Fibroblast of skin of left biceps (primary cell): ENCODE measurements around the gene SERPINA12.
"Not testable (repeated sequence)": the region's sequence is repeated elsewhere in the genome, so short reads cannot be mapped to it uniquely, and the experiment has no call there.

ENCODE experiments used
- DNase-seq, 2 experiments: peaks; one replicate each; pipeline ENCODE4 v3.0.0-alpha.2; 2013; ENCODE audit warnings: low read depth in 2 of 2

SERPINA12 gene

DNA sequence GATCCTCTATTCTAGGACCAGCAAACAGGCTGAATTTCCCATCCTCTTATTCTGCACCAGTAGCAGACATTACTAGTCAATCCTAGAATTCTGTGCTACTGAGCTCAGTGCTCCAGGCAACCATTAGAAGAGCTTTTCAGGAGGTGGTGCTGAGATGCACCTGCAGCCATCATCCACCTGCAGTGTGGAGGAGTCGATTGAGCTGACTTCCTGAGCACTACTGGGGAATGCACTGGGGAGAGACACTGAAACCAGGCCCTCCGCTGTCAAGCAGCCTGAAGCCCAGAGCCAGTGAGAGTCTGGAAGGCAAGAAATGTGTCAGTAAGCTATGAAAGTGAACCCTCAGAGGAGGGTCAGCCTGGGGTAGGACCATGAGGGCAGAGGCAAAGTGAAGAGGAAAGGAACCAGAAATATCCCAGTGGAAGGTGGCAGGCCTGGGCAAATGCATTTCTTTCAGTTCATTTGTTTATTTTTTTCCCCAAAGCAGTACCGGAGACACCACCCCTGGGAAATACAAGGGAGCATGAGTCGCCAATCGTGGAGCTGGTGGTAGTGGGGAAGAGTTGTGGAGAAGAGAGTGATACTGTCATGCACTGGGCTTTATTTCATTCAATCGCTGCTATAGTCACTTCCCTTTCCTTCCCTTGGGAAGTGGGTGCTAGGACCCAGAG, 28.9 kb upstream of the SERPINA12 start:
- DNase-seq = no peak

- no peak for DNase-seq
These were observed 27.6 kb upstream of the SERPINA12 start for GRCh38 chr14:94536836-94537235.

- DNase-seq = no peak
These were observed 26.2 kb upstream of the SERPINA12 start for GRCh38 chr14:94535506-94535905.

- DNase-seq = no peak
These were observed 23.2 kb upstream of the SERPINA12 start for GRCh38 chr14:94532447-94532846.

GRCh38 chr14:94531187-94531586, 21.9 kb upstream of the SERPINA12 start:
- DNase-seq = no peak

DNA sequence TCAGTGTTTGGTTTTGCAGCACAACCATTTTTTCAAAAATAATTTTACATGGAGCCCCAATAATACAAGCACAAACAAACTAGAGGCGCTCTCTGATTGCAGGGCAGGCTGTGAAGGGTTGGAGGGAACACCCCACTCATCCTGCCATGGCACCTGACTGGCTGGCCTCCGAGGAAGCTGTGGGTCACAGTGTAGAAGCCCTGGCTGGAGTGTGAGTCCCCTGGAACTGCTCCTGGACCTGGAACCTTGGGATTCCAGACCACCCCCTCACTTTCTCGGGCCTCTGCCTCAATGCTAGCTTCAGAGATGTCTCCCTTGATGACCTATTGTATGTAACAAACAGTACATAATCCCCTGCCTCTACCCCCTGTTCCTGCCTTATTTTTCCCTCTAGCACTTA, 14.8 kb upstream of the SERPINA12 start:
- no peak for DNase-seq

DNA sequence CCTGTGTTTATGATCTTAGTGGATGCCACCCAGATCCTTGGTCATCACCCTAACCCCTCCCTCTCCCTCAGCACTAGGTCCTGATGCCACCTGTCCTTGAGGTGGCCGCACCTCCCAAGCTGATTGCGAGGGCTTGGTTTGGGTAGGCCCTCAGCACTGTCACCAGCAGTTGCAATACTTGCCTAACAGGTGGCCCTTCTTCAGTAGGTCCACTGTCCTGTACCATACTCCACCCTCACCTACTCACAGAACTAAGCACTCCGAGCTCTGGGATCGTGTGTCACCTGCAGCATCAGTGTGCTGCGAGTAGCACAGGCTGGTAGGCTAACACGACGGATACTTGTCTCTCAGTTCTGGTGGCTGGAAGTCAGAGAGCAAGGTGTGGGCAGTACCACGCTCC, 14.0 kb upstream of the SERPINA12 start:
- no peak for DNase-seq

DNA sequence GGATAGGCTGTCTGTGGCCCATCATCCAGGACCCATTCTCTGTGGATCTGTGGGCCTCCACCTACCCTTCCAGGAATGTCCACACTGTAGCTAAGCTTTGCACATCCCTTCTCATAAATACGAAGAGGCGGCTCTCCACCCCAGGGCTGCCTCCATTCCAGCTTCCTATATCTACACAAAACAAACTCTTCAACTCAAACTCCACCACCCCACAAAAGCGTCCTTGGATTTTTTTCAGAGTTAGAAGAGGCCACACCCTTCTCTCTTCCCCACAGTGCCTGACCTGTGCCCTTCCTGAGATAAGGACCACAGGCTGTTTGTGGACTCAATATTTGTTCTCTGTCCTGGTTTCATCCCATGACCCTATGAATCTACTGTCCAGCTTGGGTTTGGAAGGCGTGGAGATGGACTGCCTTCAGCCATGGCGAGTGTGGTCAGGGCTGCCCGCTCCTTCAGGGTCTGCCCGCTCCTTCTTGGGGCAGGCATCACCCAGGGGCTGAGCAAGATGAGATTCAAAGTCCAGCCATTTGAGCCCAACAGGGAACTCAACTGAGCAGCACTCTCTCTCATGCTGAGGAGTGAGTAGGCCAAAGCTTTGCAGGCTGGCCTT, 13.0 kb upstream of the SERPINA12 start:
- DNase-seq = no peak

DNA sequence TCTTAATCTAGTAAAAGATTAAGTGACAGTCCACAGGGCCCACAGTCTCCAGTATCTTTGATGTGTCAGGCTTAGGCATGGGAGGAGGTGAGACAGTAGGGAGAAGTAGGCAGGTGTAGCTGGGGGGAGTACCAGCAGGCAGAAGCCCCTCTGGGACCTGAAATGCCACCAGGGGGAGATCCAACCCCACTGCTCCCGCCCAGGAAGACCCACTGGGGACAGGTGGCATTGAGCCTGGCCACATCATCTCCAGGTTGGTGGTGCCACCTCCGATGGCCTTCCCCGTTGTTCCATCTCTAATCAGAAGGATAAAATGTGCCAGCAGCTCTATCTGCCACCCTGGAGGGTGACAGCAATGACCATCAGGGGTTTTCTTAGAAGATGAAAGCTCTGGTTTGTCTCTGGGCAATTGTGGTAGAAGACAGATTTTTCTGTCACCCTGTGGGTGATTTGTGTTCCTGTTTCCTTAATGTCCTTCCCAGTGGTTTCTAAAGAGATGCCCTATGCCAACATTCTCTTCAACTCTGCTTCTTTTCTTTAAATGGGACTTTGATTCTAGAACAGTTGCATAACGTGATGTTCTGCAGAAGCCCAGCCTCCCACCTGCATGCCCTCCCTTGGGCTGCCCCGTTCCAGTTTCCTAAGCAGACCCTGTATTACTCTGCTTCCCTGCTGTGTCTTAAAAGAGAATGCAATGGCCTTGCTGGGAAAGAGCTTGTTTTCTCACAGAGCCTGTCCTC, 12.3 kb upstream of the SERPINA12 start:
- no peak for DNase-seq

- no peak for DNase-seq
These were observed 8.5 kb upstream of the SERPINA12 start for GRCh38 chr14:94517641-94518257.

- DNase-seq = no peak
These were observed 8.0 kb upstream of the SERPINA12 start for GRCh38 chr14:94517248-94517640.

GRCh38 chr14:94515856-94516255, 6.6 kb upstream of the SERPINA12 start:
- DNase-seq = no peak

DNA sequence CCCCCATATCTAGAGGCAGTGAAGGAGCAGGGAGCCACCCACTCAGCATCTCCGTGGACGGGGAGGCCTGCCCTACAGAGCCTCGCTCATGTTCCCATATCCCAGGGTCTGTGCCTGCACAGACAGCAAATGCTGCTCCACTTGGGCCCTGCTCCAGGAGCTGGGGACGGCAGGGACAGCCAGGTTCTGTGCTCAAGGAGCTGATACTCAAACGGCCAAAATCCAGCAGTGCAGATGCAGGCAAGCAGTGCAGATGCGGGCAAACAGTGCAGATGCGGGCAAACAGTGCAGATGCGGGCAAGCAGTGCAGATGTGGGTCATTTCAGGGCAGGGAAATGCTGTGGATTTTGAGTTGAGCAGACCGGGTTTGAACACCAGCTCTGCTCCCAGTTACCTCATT, 6.2 kb upstream of the SERPINA12 start:
- DNase-seq = no peak

- DNase-seq = no peak
These were observed 5.1 kb upstream of the SERPINA12 start for GRCh38 chr14:94514351-94514750.

GRCh38 chr14:94510481-94510880, 1.2 kb upstream of the SERPINA12 start:
- DNase-seq = not testable (repeated sequence)

GRCh38 chr14:94505641-94506040, 3.6 kb downstream of the SERPINA12 start:
- DNase-seq = no peak

DNA sequence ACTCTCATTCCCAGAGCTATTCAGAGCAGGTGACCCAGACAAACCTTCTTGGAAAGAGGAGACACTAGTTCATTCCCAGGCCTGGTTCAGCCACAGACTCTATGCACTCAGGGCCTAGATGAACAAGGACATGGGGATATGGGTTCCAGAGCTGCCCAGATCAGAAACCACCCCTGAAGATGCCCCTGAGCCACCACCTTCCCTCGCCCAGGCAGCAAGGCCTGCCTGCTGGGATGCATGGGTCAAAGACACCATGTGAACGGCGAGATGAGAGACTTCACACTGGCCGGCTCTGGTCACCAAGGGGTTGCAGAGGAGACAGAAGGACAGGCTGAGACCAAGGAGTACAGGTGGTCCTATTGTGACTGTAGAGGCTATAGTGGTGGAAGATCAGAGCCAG, 4.1 kb downstream of the SERPINA12 start:
- DNase-seq = no peak

DNA sequence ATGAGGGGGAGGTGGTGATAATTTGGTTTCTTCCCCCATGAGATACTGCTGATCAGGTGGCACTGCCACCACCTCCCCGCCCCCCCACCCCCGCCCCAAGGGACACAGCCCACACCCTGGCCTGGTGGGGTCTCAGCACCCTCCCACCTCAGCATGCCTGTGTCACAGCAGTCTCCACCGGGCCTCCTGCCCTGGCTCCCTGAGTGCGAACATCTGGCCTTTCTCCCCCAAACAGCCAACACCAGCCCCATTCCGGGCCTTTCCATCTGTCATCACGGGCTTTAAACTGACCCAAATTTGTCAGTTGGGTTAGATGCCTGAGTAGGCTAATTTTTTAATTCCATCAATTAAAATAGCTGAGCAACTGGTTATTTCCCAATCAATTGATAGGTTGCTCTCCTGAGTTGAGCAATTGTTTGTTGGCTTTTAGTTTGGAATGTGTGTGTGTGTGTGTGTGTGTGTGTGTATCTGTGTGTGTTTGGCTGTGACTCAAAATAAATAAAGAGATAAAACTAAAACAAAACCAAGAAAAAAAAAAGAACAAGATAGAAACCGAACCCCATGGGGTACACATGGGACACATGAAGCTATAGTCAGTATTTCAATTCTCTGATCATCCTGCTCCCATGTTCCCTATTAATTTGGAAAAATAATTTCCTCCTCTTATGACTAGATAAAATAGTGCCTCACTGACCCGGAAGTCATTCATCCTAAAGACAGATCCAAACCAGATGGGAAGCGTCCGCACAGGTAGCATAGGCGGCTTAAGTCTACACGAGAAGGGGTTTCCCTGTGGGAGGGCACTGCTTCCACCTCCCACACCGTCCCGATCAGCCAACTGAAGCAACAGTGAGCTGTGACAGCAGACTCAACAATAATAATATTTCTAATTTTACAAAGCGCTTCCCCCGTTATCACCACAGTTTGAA, 7.4 kb downstream of the SERPINA12 start:
- DNase-seq = no peak

DNA sequence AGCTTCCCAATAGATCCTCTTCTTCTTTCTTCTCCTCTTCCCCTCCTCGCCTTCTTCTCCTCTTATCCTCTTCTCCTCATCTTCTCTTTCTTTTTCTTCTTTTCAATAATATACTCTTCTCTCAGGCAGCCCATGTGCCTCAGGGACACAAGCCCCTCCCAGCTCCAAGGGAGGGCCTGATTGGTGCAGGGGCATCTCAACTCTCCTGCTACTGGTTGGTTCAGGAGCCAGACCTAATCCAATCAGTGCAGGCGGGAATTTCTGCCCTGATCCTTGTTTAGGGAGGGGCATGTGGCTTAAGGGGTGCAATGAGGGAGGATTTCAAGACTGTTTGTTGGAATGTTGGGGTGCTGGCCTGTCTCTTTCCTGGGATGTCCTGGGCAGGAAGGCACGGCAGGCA, 9.0 kb downstream of the SERPINA12 start:
- no peak for DNase-seq

- no peak for DNase-seq
These were observed 9.6 kb downstream of the SERPINA12 start for GRCh38 chr14:94499673-94500072.

DNA sequence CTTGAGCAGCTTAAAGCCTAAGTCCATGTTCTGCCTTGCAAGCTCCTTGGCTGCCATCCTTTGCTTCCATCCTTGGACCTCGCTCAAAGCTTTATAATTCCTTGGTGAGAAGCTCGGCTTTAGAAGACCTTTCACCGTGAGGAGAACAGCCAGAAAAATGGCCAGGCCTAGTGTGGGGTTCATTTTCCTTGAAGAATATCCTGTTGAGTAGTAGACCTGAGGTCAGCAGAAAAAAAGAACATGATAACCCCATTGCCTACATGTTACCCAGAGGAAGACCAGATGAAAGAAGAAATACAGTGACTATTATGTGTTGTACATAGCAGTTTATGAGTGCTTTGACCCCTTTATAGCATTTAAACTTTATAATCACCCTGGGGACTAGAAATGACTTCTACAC, 11.1 kb downstream of the SERPINA12 start:
- DNase-seq = no peak

GRCh38 chr14:94494085-94494484, 15.2 kb downstream of the SERPINA12 start:
- no peak for DNase-seq
